ENCODE results near the gene ATP6V0C. TPM values are rescaled to one million over a fixed set of nuclear protein-coding genes. Genes with fewer than 3 reads are reported as not detected.

ATP6V0C gene
- 315 TPM for polyA plus RNA-seq (2012; ENCODE audit: insufficient read length, low read depth)

DNA sequence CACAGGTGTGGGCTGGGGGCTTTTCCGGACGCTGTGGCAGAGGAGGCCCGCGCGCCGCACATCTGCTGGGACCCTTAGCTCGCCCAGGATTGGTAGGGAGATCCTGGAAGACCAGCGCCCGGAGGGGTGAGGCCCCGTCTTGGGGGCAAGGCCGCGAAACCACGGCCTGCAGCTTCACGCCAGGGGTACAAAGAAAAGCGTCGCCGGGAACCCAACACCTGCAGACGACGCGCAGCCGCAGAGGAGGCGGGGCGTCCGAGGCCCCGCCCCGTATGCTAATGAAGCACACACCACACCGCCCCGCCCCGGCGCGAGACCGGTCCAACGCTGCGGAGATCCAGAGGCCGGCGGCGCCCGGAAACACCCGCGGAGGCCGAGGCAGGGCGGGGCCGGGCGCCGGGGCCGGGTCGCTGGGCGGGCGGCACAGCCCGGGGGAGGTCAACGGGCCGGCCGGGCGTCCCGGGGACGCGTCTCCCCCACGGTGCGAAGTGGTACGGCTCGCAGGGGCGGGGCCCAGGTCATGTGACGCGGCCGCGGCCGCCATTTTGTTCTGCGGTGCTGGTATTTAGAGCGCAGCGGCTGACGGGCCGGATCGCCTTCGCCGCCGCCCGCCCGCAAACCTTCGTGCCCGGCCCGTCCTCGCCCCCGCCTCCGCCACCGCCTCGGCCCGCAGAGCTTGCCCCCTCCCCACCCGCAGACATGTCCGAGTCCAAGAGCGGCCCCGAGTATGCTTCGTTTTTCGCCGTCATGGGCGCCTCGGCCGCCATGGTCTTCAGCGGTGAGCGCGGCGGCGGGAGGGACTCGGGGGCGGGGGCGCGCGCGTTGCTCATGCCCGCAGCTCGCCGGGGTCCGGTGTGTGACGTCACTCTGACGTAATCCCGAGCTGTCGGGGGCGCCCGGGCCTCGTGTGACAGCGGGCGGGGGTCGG is at the start of gene ATP6V0C:
Gene ATP6V0C (plus strand): TSS at position 548 of the 928 bp plus-strand sequence. CDS start 152 bp downstream, at position 700.
- peak; percentile 82 for TF ChIP-seq TAF1 (IDR thresholded peaks at IDR 0.05; ENCODE audit: borderline replicate concordance, insufficient read depth, low read length)
- peak; percentile 84 for TF ChIP-seq POLR2AphosphoS5 (IDR thresholded peaks at IDR 0.05; ENCODE audit: low read depth, low read length)
- no peak for TF ChIP-seq FOXP2 (optimal IDR thresholded peaks at IDR 0.05; ENCODE audit: borderline replicate concordance, extremely low read depth, extremely low read length, insufficient read depth)
- no peak; the same call in 1 of the 2 replicates for TF ChIP-seq SIN3A (IDR thresholded peaks at IDR 0.05; ENCODE audit: borderline replicate concordance, insufficient read depth, low read length)
- TF ChIP-seq, protein P1, sequence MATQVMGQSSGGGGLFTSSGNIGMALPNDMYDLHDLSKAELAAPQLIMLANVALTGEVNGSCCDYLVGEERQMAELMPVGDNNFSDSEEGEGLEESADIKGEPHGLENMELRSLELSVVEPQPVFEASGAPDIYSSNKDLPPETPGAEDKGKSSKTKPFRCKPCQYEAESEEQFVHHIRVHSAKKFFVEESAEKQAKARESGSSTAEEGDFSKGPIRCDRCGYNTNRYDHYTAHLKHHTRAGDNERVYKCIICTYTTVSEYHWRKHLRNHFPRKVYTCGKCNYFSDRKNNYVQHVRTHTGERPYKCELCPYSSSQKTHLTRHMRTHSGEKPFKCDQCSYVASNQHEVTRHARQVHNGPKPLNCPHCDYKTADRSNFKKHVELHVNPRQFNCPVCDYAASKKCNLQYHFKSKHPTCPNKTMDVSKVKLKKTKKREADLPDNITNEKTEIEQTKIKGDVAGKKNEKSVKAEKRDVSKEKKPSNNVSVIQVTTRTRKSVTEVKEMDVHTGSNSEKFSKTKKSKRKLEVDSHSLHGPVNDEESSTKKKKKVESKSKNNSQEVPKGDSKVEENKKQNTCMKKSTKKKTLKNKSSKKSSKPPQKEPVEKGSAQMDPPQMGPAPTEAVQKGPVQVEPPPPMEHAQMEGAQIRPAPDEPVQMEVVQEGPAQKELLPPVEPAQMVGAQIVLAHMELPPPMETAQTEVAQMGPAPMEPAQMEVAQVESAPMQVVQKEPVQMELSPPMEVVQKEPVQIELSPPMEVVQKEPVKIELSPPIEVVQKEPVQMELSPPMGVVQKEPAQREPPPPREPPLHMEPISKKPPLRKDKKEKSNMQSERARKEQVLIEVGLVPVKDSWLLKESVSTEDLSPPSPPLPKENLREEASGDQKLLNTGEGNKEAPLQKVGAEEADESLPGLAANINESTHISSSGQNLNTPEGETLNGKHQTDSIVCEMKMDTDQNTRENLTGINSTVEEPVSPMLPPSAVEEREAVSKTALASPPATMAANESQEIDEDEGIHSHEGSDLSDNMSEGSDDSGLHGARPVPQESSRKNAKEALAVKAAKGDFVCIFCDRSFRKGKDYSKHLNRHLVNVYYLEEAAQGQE (IDR thresholded peaks at IDR 0.05; ENCODE audit: insufficient read depth in 1 of 2, low read depth in 2 of 2, low read length in 2 of 2): 0 out of 4 replicates have a peak, but pooled peaks of 1 of the 2 experiments have one; percentile 22

- no peak for TF ChIP-seq FOXP2 (optimal IDR thresholded peaks at IDR 0.05; ENCODE audit: borderline replicate concordance, extremely low read depth, extremely low read length, insufficient read depth)
- TF ChIP-seq, protein P1 (IDR thresholded peaks at IDR 0.05; ENCODE audit: insufficient read depth in 1 of 2, low read depth in 2 of 2, low read length in 2 of 2): no peak
- TF ChIP-seq SIN3A (IDR thresholded peaks at IDR 0.05; ENCODE audit: borderline replicate concordance, insufficient read depth, low read length): no peak
- TF ChIP-seq TAF1 (IDR thresholded peaks at IDR 0.05; ENCODE audit: borderline replicate concordance, insufficient read depth, low read length): no peak
- no peak for TF ChIP-seq POLR2AphosphoS5 (IDR thresholded peaks at IDR 0.05; ENCODE audit: low read depth, low read length)
Observed at GRCh38 chr16:2464333-2464732, 49.4 kb upstream of the ATP6V0C start.

- TF ChIP-seq SIN3A (IDR thresholded peaks at IDR 0.05; ENCODE audit: borderline replicate concordance, insufficient read depth, low read length): no peak
- TF ChIP-seq POLR2AphosphoS5 (IDR thresholded peaks at IDR 0.05; ENCODE audit: low read depth, low read length): no peak
- TF ChIP-seq, protein P1 (IDR thresholded peaks at IDR 0.05; ENCODE audit: insufficient read depth in 1 of 2, low read depth in 2 of 2, low read length in 2 of 2): no peak
- TF ChIP-seq TAF1 (IDR thresholded peaks at IDR 0.05; ENCODE audit: borderline replicate concordance, insufficient read depth, low read length): no peak
- no peak for TF ChIP-seq FOXP2 (optimal IDR thresholded peaks at IDR 0.05; ENCODE audit: borderline replicate concordance, extremely low read depth, extremely low read length, insufficient read depth)
Observed at GRCh38 chr16:2465653-2466415, 47.9 kb upstream of the ATP6V0C start.

DNA sequence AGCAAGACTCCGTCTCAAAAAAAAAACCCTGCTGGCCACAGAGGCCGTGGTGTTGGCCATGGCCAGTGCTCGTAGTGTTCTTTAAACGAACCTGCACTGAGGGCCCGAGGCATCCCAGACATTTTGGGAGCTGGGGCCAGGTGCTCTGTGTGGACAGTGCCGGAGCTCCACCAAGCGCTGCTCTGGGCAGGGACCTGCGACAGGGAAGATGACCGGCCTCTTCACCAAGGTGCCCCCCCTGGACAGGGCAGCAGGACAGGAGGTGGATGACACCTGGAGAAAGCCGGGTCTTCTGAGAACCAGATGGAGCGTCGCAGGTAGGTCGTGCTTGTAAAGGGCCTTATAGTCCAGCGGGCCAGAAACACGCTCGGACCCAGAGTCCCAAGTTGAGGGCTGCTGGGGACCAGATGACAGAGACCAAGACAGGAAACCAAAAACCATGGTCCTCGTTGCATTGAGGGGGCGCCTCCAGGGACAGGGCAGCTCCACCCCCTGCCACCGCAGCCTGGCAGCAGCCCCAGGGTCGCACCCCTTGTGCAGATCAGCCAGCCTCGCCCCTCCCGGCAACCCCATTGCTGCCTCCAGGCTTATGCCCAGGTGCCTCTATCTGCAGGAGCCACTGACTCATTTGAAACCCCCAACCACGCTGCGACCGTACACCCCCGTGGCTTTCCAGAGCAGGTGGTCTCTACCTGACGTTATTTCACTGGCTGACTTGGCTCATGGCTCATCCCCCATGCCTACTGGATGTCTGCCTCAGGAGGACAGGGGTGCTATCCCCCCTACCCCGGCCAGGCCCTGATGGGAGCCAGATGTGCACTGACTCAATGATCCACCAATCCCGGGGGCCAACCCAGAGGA is 46.9 kb upstream of the ATP6V0C start:
- TF ChIP-seq, protein P1 (IDR thresholded peaks at IDR 0.05; ENCODE audit: insufficient read depth in 1 of 2, low read depth in 2 of 2, low read length in 2 of 2): no peak
- TF ChIP-seq SIN3A (IDR thresholded peaks at IDR 0.05; ENCODE audit: borderline replicate concordance, insufficient read depth, low read length) (no peak), TAF1 (IDR thresholded peaks at IDR 0.05; ENCODE audit: borderline replicate concordance, insufficient read depth, low read length) (no peak), POLR2AphosphoS5 (IDR thresholded peaks at IDR 0.05; ENCODE audit: low read depth, low read length) (no peak), FOXP2 (optimal IDR thresholded peaks at IDR 0.05; ENCODE audit: borderline replicate concordance, extremely low read depth, extremely low read length, insufficient read depth) (no peak)

Data from PFSK-1 (cell line).